Inferior parietal cortex (tissue), 1 donor: ENCODE data around the gene UBA1.

Experiments
- DNase-seq: peaks from one replicate; pipeline ENCODE4 v3.0.0-alpha.2; 2016; ENCODE audit errors: extremely low spot score

The UBA1 gene

GRCh38 chrX:47169726-47170515, 23.7 kb upstream of the UBA1 start:
- no peak for DNase-seq

DNA sequence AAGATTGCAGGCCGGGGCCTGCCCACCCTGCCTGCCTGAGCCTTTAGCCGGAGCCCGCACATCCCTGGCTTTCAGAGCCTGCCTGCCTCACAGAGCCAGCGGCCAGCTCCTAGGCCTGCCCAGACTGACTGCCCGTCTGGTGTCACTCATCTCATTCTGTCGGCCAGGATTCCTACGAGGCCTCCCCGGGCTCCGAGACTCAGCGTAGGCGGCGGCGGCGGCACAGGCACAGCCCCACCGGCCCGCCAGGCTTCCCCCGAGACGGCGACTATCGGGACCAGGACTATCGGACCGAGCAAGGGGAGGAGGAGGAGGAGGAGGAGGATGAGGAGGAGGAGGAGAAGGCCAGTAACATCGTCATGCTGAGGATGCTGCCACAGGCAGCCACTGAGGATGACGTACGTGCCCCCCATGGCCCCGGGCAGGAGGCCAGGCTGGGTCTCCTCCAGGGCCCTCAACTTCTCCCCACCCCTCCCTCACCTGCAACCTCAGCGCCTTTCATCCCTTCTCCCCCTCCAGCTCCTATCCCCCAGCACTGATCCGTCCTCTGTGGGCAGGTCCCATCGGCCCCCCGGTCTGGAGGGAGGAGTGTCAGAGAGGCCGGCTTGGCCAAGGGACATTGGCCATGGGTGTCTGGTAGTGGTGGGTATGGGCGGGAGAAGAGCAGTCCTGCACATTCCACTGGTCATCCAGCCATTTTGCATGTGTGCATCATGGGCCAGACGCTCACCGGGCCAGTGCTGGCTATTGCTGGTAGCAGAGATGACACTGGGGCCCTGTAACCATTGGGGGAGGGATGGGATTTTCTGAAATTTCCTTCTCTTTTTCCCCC, 22.6 kb upstream of the UBA1 start:
- no peak for DNase-seq

DNA sequence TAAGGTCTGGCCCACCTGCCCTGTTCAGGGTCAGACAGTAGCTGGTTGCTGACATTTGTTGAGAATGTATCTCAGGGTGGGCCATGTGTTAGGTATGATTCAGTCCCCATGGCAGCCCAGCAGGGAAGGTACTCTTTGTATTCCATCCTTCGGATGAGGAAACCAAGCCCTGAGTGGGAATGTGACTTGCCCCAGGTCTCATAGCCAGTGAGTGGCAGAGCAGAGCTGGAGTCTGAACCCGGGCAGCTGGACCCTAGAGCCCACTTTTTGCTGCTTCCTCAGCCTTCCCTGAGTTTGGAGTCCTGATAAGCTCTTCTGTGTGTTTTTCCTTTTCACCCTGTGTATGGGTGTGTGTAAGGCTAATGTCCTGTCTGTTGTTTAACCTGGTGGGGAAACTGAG, 21.6 kb upstream of the UBA1 start:
- DNase-seq: no peak

GRCh38 chrX:47172549-47172948, 21.1 kb upstream of the UBA1 start:
- no peak for DNase-seq

DNA sequence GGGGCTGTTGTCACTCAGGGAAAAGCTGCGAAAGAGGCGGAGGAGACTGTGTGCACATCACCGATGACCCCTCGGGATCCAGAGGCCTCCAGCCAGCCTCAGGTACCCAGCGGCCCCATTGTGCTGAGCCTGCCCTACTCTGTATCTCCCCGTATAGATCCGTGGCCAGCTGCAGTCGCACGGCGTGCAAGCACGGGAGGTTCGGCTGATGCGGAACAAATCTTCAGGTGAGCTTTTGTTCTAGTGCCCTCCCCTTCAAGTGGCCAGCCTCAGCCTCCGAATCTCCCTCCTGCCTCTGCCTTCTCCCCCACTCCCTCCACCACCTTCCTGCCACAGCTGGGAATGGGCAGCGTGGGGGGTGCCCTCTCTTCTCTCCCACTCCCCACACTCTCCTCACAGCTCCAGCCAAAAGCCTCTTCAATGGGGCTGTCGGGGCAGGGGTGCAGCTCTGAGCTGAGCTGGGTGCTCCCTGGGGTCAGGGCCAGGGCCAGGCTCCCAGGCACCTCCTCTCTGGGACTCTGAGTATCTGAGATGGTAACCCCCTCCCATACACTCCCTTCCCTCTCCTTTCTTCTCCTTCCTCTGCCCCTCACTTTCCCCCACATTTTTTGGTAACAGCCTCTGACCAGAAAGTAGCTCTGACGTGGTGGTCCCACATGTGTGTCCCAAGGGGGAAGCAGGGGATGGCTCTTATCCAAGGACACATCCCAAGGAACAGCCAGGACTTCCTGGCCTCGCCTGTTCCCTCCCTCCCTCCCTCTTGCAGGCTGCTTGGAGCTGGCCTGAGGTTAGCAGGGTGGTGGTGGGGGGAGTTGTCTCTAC, 20.4 kb upstream of the UBA1 start:
- DNase-seq: no peak

DNA sequence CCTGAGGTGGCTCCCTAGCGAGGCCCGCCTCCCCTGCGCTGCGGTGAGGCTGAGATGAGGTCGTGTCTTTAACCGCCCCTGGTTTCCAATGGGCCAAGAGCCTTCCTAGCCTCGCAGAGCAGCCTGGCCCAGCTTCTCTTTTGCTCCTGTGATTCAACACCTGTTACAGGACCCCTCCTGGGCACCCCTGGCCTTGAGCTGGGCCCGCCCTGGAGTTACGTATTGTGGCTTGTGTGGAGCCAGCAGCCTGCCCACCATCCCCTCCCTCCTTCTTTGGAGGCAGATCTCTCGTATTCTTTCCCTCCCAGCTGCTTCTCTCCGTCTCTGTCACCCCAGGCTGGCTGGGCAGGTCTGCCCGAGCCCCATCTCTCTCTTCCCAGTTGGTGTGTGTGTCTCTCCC, 19.3 kb upstream of the UBA1 start:
- no peak for DNase-seq

GRCh38 chrX:47174846-47175587, 18.6 kb upstream of the UBA1 start:
- DNase-seq: no peak

- DNase-seq: no peak
These were observed 18.0 kb upstream of the UBA1 start for GRCh38 chrX:47175588-47175980.

GRCh38 chrX:47176101-47176740, 17.4 kb upstream of the UBA1 start:
- no peak for DNase-seq

GRCh38 chrX:47177079-47177478, 16.6 kb upstream of the UBA1 start:
- DNase-seq: no peak

DNA sequence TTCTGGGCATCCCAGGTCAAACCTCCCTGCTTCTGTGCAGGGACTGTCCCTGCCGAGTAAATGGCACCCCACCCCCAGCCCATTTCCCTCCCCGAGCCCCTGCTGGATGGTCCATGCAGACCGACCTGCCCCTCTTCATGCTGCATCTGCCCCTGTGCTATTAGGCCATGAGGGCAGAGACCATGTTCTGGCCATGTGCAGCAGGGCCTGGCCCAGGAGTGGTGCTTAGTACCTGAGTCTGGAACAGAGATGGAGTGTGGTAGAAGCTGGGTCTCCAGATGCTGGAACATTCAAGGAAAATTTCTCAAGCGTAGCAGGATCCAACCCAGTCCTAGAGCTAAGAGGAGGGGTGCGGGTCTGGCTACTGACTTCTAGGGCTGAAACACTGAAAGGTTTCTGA, 15.3 kb upstream of the UBA1 start:
- DNase-seq: no peak

GRCh38 chrX:47179221-47179927, 14.3 kb upstream of the UBA1 start:
- DNase-seq: peak; percentile 31

- DNase-seq: no peak
These were observed 13.7 kb upstream of the UBA1 start for GRCh38 chrX:47179928-47180255.

- DNase-seq: no peak
These were observed 13.3 kb upstream of the UBA1 start for GRCh38 chrX:47180346-47180745.

GRCh38 chrX:47181301-47181700, 12.3 kb upstream of the UBA1 start:
- no peak for DNase-seq

DNA sequence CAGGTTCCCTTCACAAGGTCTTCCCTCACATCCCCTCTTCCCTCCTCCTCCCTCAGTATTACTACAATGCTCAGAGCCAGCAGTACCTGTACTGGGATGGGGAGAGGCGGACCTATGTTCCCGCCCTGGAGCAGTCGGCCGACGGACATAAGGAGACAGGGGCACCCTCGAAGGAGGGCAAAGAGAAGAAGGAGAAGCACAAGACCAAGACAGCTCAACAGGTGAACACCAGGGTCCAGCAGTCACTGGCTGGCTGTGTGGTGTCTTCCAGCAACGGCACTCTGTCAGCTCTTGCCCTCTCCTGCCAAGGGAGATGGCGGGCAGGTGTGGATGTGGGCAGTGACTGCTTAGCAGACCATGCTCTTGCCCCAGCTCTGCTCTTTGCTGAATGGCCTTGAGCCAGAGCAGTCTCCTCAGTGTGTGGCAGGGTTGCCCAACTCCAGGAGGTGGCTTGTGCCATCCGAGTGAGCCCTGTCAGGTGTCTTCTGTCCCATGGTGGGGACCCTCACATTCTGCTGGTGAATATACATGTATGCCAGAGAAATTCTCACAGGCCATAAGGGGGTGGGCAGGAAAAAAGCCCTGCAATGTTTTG, 11.4 kb upstream of the UBA1 start:
- no peak for DNase-seq

GRCh38 chrX:47184486-47184885, 9.1 kb upstream of the UBA1 start:
- DNase-seq: no peak

DNA sequence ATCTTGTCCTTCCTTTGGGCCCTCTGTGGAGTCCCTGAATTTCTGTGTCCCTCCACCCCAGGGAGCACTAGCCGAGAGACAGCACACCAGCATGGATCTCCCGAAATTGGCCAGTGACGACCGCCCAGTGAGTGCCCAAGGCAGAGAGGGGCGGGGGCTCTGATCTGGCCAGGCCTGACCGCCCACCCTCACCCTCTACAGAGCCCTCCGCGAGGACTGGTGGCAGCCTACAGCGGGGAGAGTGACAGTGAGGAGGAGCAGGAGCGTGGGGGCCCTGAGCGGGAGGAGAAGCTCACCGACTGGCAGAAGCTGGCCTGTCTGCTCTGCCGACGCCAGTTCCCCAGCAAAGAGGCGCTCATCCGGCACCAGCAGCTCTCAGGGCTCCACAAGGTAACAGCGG, 8.4 kb upstream of the UBA1 start:
- no peak for DNase-seq

DNA sequence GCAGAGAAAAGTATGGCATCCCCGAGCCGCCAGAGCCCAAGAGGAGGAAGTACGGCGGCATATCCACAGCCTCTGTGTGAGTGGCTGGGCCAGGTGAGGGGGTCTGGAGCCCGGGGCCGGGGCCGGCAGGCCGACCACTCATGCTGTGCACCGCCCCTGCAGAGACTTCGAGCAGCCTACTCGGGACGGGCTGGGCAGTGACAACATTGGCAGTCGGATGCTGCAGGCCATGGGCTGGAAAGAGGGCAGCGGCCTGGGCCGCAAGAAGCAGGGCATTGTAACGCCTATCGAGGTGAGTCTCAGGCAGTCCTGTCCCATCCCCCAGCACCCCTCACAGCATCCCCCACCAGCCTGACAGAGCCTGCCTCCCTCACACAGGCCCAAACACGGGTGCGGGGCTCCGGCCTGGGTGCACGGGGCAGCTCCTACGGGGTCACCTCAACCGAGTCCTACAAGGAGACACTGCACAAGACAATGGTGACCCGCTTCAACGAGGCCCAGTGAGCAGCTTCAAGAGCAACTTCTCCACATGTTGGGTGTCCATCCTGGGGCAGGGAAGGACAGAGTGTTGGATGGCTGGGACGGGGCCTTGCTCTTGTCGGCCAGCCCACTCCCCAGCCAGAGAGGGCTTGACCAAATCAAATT, 7.4 kb upstream of the UBA1 start:
- DNase-seq: no peak
